HepG2 (cell line): ENCODE results near the gene SLC9A5. TPM values are rescaled to one million over a fixed set of nuclear protein-coding genes. Genes with fewer than 3 reads are reported as not detected.

Experiments
- ARID3A ChIP-seq: IDR thresholded peaks from 2 replicates; pipeline ENCODE4 v1.6.1; 2012; ENCODE audit warnings: low read depth, low read length, improper control_type of control experiment
- CAMTA2 ChIP-seq: sonication (generic); formaldehyde crosslinking; IDR thresholded peaks from 2 replicates; pipeline ENCODE4 v1.4.0; 2020; ENCODE audit warnings: mild to moderate bottlenecking, missing genetic modification reagents, borderline replicate concordance
- CHD2 ChIP-seq: IDR thresholded peaks from 2 replicates; pipeline ENCODE4 v1.6.1; 2011; ENCODE audit warnings: low read depth, low read length, improper control_type of control experiment
- FOXJ3 ChIP-seq: sonication (generic); formaldehyde crosslinking; IDR thresholded peaks from 2 replicates; pipeline ENCODE4 v1.4.0; 2020; ENCODE audit warnings: missing genetic modification reagents, mild to moderate bottlenecking, borderline replicate concordance
- KLF11 ChIP-seq: IDR thresholded peaks from 2 replicates; pipeline ENCODE4 v1.6.1; 2016; ENCODE audit warnings: missing compliant biosample characterization
- MED8 ChIP-seq: sonication (generic); formaldehyde crosslinking; IDR thresholded peaks from 2 replicates; pipeline ENCODE4 v1.8.1; 2023; ENCODE audit warnings: mild to moderate bottlenecking, missing genetic modification reagents; ENCODE audit not compliant: insufficient replicate concordance
- MTA1 ChIP-seq: sonication (generic); formaldehyde crosslinking; IDR thresholded peaks from 2 replicates; pipeline ENCODE4 v1.4.0; 2020; ENCODE audit warnings: missing genetic modification reagents, mild to moderate bottlenecking, borderline replicate concordance
- RELA ChIP-seq: sonication (generic); formaldehyde crosslinking; IDR thresholded peaks from 2 replicates; pipeline ENCODE4 v1.4.0; 2020; ENCODE audit warnings: missing genetic modification reagents
- SALL1 ChIP-seq: sonication (generic); formaldehyde crosslinking; IDR thresholded peaks from 2 replicates; pipeline ENCODE4 v1.8.0; 2022; ENCODE audit warnings: mild to moderate bottlenecking, missing genetic modification reagents
- SNAPC2 ChIP-seq: sonication (generic); formaldehyde crosslinking; IDR thresholded peaks from 2 replicates; pipeline ENCODE4 v1.8.1; 2022; ENCODE audit warnings: mild to moderate bottlenecking, missing genetic modification reagents
- SPEN ChIP-seq: sonication (generic); formaldehyde crosslinking; IDR thresholded peaks from 2 replicates; pipeline ENCODE4 v1.5.1; 2020; ENCODE audit warnings: low read depth, mild to moderate bottlenecking, missing genetic modification reagents
- ZBTB21 ChIP-seq: sonication (generic); formaldehyde crosslinking; IDR thresholded peaks from 2 replicates; pipeline ENCODE4 v1.4.0; 2020; ENCODE audit warnings: missing genetic modification reagents
- ZBTB4 ChIP-seq: sonication (generic); formaldehyde crosslinking; IDR thresholded peaks from 2 replicates; pipeline ENCODE4 v1.4.0; 2020; ENCODE audit warnings: missing genetic modification reagents, mild to moderate bottlenecking, borderline replicate concordance
- ZMYM2 ChIP-seq: sonication (generic); formaldehyde crosslinking; IDR thresholded peaks from 2 replicates; pipeline ENCODE4 v1.8.0; 2022; ENCODE audit warnings: mild to moderate bottlenecking, missing genetic modification reagents
- ZNF121 ChIP-seq: sonication (generic); formaldehyde crosslinking; IDR thresholded peaks from 2 replicates; pipeline ENCODE4 v1.5.0; 2020; ENCODE audit warnings: mild to moderate bottlenecking, missing genetic modification reagents
- ZNF264 ChIP-seq: sonication (generic); formaldehyde crosslinking; IDR thresholded peaks from 2 replicates; pipeline ENCODE4 v1.4.0; 2020; ENCODE audit warnings: missing genetic modification reagents
- ZNF331 ChIP-seq: sonication (generic); formaldehyde crosslinking; IDR thresholded peaks from 2 replicates; pipeline ENCODE4 v1.4.0; 2020; ENCODE audit warnings: missing genetic modification reagents
- ZNF431 ChIP-seq: sonication (generic); formaldehyde crosslinking; IDR thresholded peaks from 2 replicates; pipeline ENCODE4 v1.9.0; 2022; ENCODE audit warnings: missing genetic modification reagents, low read depth, mild to moderate bottlenecking, borderline replicate concordance
- ZNF552 ChIP-seq: sonication (generic); formaldehyde crosslinking; IDR thresholded peaks from 2 replicates; pipeline ENCODE4 v1.9.0; 2022; ENCODE audit warnings: missing genetic modification reagents, mild to moderate bottlenecking, borderline replicate concordance
- ZNF615 ChIP-seq: sonication (generic); formaldehyde crosslinking; IDR thresholded peaks from 2 replicates; pipeline ENCODE4 v1.5.0; 2020; ENCODE audit warnings: mild to moderate bottlenecking, missing genetic modification reagents, borderline replicate concordance
- ZNF710 ChIP-seq: sonication (generic); formaldehyde crosslinking; IDR thresholded peaks from 2 replicates; pipeline ENCODE4 v1.5.0; 2020; ENCODE audit warnings: mild to moderate bottlenecking, missing genetic modification reagents, borderline replicate concordance
- ZNF792 ChIP-seq: IDR thresholded peaks from 2 replicates; pipeline ENCODE4 v1.6.1; 2016
- polyA plus RNA-seq, 8 experiments: library from polyadenylated mRNA; depleted of rRNA in 3 of 8; stranded (reverse) in 7 of 8; unstranded in 1 of 8; fragments of >200 nt; fragmentation: Illumina TruSeq in 4 of 8; extraction: Trizol in 4 of 8; gene quantifications; 2 replicates each; pipeline versions ENCODE4 v1.2.1 to v1.2.3, GENCODE V29; 2011 to 2016; ENCODE audit warnings: low read depth in 4 of 8, missing spikeins in 1 of 8, mixed read lengths in 1 of 8; ENCODE audit not compliant: insufficient read depth in 1 of 8
- total RNA-seq, 5 experiments: library from RNA; depleted of rRNA; stranded (reverse); fragments of >200 nt; fragmentation: Illumina TruSeq; extraction: Trizol; gene quantifications; 2 replicates each; pipeline ENCODE4 v1.2.3, GENCODE V29; 2016; ENCODE audit warnings: low read depth in 1 of 5

SLC9A5 gene
- total and polyA plus RNA-seq, 2 of the 13 experiments (the other 11 are each of a cell fraction or from before 2014, with no cell fraction given) = 0.58 to 1.4 TPM

- TF ChIP-seq ZNF431 = no peak
- peak; percentile 82 for TF ChIP-seq KLF11 (CRISPR knock-in tag)
- peak; percentile 45; the same call in 1 of the 2 replicates for TF ChIP-seq MTA1 (CRISPR knock-in tag)
- peak; percentile 69 for TF ChIP-seq ZNF792 (CRISPR knock-in tag)
- no peak for TF ChIP-seq ZNF121 (CRISPR knock-in tag)
- TF ChIP-seq ZNF331 (CRISPR knock-in tag) = peak; percentile 60; the same call in 1 of the 2 replicates
- 0 out of 2 replicates have a peak, but pooled peaks have one; percentile 41 for TF ChIP-seq SPEN
- no peak for TF ChIP-seq CAMTA2 (CRISPR knock-in tag)
- no peak for TF ChIP-seq MED8 (CRISPR knock-in tag)
- no peak for TF ChIP-seq ARID3A
- peak; percentile 25; the same call in 1 of the 2 replicates for TF ChIP-seq ZBTB4 (CRISPR knock-in tag)
- no peak for TF ChIP-seq ZNF710
- no peak for TF ChIP-seq ZMYM2 (CRISPR knock-in tag)
- no peak for TF ChIP-seq ZNF615
- peak; percentile 58; the same call in 1 of the 2 replicates for TF ChIP-seq CHD2
- TF ChIP-seq ZNF264 (CRISPR knock-in tag) = no peak
- peak; percentile 55; the same call in 1 of the 2 replicates for TF ChIP-seq SALL1 (CRISPR knock-in tag)
- no peak for TF ChIP-seq ZBTB21
- TF ChIP-seq SNAPC2 (CRISPR knock-in tag) = peak; percentile 78; the same call in 1 of the 2 replicates
- TF ChIP-seq RELA (CRISPR knock-in tag) = peak; percentile 84; the same call in 1 of the 2 replicates
- no peak for TF ChIP-seq ZNF552 (CRISPR knock-in tag)
- TF ChIP-seq FOXJ3 (CRISPR knock-in tag) = 0 out of 2 replicates have a peak, but pooled peaks have one; percentile 31
Observed at GRCh38 chr16:67247192-67248072, 1.3 kb upstream of the SLC9A5 start, which contains the start of gene FHOD1 (continued).
